ENCODE results near the gene ABHD17A. TPM values are rescaled to one million over a fixed set of nuclear protein-coding genes. Genes with fewer than 3 reads are reported as not detected.
A peak's percentile ranks its signal among the peaks of the same experiment; 100 is the strongest.

Gene ABHD17A
- polyA plus RNA-seq, 1 of the 3 experiments (the other 2 are of a cell fraction) = 61.1 TPM

DNA sequence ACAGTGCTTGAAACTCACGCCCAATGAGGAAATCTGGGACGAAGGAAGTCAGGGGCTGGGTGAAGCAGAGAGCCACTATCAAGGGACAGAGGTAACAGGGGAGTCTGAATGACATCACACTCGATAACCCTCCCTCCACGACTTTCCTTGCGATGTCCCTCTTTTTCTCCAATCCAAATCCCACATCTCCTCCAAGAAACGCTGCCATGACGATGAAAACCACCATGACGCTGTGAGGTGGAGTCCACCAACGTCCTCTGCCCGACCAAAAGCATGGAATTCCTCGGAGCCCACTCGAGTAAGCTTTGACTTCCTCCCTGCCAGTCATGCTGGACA lies 38.0 kb downstream of the ABHD17A start:
- ChIA-PET CTCF (interaction anchor here (1.0 to 15.0 kb wide), 4 partner anchors 10 to 28 kb away, joined by 3 to 188 read pairs (median 23); no protein-coding TSS in a partner anchor), POLR2A (no interaction called here)
- peaks cover 6 to 7% of the 10 kb centered on the region in 2 experiments for H3K36me3 ChIP-seq (replicated peaks in 1 of 2; ENCODE audit: control insufficient read depth in 1 of 2, insufficient read depth in 2 of 2, low read length in 1 of 2)
- H3K27ac ChIP-seq (ENCODE audit: low read depth in 2 of 2, low read length in 1 of 2) = peak overlapping the region in 1 of 2 experiments; percentile 96; a peak in 2 of 4 replicates
- DNase-seq = no peak
- peaks cover 7 to 18% of the 10 kb centered on the region in 2 experiments; a peak in 1 of 4 replicates for H3K4me1 ChIP-seq (ENCODE audit: control insufficient read depth in 1 of 2, insufficient read depth in 2 of 2, low read depth in 1 of 2, low read length in 1 of 2)
- peak overlapping the region; percentile 100 for H3K4me2 ChIP-seq
- H3F3A ChIP-seq (replicated peaks; ENCODE audit: insufficient read depth) = peaks cover 19% of the 10 kb centered on the region
- WGBS (ENCODE audit: low lambda C conversion rate) = 13% methylated on average over 12 of the region's 12 CpGs
- no peaks in the 10 kb centered on the region for H3K27me3 ChIP-seq (ENCODE audit: insufficient read depth)
- no peaks in the 10 kb centered on the region for H3K9me3 ChIP-seq
- peak overlapping the region; percentile 84 to 94 for H3K4me3 ChIP-seq (ENCODE audit: low read depth in 2 of 2, low read length in 1 of 2)
- peaks cover 78% of the 10 kb centered on the region for H3K79me2 ChIP-seq (ENCODE audit: insufficient read depth)
- H2AFZ ChIP-seq (ENCODE audit: low read depth) = no peak overlapping the region; the same call in 1 of the 2 replicates
- no peaks in the 10 kb centered on the region for H3K9me2 ChIP-seq
- H3K9ac ChIP-seq = peak overlapping the region; percentile 99
- TF ChIP-seq ELF1 (IDR thresholded peaks at IDR 0.05) (no peak), GATA2 (CRISPR knock-in tag; IDR thresholded peaks at IDR 0.05) (no peak), GABPA (IDR thresholded peaks at IDR 0.05; ENCODE audit: low read depth) (no peak), FOSL2 (IDR thresholded peaks at IDR 0.05; ENCODE audit: borderline replicate concordance, low read depth) (no peak), RFX5 (IDR thresholded peaks at IDR 0.05; ENCODE audit: low read length) (no peak), CHD2 (IDR thresholded peaks at IDR 0.05; ENCODE audit: low read length, partially characterized antibody) (no peak), EP300 (IDR thresholded peaks at IDR 0.05; ENCODE audit: borderline replicate concordance in 1 of 2, low read depth in 1 of 2, low read length in 1 of 2) (no peak), RXRA (IDR thresholded peaks at IDR 0.05; ENCODE audit: borderline replicate concordance, low read depth) (no peak), JUND (IDR thresholded peaks at IDR 0.05) (no peak), YY1 (IDR thresholded peaks at IDR 0.05; ENCODE audit: low read depth) (no peak), NFIC (IDR thresholded peaks at IDR 0.05; ENCODE audit: borderline replicate concordance) (no peak), FOXM1 (IDR thresholded peaks at IDR 0.05; ENCODE audit: low read depth) (no peak)
- TF ChIP-seq, protein P1, sequence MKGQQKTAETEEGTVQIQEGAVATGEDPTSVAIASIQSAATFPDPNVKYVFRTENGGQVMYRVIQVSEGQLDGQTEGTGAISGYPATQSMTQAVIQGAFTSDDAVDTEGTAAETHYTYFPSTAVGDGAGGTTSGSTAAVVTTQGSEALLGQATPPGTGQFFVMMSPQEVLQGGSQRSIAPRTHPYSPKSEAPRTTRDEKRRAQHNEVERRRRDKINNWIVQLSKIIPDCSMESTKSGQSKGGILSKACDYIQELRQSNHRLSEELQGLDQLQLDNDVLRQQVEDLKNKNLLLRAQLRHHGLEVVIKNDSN (IDR thresholded peaks at IDR 0.05; ENCODE audit: borderline replicate concordance, low read depth) = no peak
- TF ChIP-seq, protein P2, sequence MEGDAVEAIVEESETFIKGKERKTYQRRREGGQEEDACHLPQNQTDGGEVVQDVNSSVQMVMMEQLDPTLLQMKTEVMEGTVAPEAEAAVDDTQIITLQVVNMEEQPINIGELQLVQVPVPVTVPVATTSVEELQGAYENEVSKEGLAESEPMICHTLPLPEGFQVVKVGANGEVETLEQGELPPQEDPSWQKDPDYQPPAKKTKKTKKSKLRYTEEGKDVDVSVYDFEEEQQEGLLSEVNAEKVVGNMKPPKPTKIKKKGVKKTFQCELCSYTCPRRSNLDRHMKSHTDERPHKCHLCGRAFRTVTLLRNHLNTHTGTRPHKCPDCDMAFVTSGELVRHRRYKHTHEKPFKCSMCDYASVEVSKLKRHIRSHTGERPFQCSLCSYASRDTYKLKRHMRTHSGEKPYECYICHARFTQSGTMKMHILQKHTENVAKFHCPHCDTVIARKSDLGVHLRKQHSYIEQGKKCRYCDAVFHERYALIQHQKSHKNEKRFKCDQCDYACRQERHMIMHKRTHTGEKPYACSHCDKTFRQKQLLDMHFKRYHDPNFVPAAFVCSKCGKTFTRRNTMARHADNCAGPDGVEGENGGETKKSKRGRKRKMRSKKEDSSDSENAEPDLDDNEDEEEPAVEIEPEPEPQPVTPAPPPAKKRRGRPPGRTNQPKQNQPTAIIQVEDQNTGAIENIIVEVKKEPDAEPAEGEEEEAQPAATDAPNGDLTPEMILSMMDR (IDR thresholded peaks at IDR 0.05) = no peak
- TF ChIP-seq, protein P3, sequence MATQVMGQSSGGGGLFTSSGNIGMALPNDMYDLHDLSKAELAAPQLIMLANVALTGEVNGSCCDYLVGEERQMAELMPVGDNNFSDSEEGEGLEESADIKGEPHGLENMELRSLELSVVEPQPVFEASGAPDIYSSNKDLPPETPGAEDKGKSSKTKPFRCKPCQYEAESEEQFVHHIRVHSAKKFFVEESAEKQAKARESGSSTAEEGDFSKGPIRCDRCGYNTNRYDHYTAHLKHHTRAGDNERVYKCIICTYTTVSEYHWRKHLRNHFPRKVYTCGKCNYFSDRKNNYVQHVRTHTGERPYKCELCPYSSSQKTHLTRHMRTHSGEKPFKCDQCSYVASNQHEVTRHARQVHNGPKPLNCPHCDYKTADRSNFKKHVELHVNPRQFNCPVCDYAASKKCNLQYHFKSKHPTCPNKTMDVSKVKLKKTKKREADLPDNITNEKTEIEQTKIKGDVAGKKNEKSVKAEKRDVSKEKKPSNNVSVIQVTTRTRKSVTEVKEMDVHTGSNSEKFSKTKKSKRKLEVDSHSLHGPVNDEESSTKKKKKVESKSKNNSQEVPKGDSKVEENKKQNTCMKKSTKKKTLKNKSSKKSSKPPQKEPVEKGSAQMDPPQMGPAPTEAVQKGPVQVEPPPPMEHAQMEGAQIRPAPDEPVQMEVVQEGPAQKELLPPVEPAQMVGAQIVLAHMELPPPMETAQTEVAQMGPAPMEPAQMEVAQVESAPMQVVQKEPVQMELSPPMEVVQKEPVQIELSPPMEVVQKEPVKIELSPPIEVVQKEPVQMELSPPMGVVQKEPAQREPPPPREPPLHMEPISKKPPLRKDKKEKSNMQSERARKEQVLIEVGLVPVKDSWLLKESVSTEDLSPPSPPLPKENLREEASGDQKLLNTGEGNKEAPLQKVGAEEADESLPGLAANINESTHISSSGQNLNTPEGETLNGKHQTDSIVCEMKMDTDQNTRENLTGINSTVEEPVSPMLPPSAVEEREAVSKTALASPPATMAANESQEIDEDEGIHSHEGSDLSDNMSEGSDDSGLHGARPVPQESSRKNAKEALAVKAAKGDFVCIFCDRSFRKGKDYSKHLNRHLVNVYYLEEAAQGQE (IDR thresholded peaks at IDR 0.05; ENCODE audit: low read depth, low read length) = no peak
- TF ChIP-seq, protein P4, sequence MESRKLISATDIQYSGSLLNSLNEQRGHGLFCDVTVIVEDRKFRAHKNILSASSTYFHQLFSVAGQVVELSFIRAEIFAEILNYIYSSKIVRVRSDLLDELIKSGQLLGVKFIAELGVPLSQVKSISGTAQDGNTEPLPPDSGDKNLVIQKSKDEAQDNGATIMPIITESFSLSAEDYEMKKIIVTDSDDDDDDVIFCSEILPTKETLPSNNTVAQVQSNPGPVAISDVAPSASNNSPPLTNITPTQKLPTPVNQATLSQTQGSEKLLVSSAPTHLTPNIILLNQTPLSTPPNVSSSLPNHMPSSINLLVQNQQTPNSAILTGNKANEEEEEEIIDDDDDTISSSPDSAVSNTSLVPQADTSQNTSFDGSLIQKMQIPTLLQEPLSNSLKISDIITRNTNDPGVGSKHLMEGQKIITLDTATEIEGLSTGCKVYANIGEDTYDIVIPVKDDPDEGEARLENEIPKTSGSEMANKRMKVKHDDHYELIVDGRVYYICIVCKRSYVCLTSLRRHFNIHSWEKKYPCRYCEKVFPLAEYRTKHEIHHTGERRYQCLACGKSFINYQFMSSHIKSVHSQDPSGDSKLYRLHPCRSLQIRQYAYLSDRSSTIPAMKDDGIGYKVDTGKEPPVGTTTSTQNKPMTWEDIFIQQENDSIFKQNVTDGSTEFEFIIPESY (IDR thresholded peaks at IDR 0.05; ENCODE audit: borderline replicate concordance, low read depth) = no peak
- H4K20me1 ChIP-seq (ENCODE audit: insufficient read depth) = peaks cover 88% of the 10 kb centered on the region
